Measurements from ENCODE around the gene ADGRV1. TPM values are rescaled to one million over a fixed set of nuclear protein-coding genes. Genes with fewer than 3 reads are reported as not detected.
"Not testable (repeated sequence)": the region's sequence is repeated elsewhere in the genome, so short reads cannot be mapped to it uniquely, and the experiment has no call there.

ADGRV1 gene
- total and polyA plus RNA-seq, 7 donors, result 0.05 to 0.83 (median 0.11) TPM; not detected in 1

GRCh38 chr5:90767710-90768109 lies 209.1 kb downstream of the ADGRV1 start:
- intact Hi-C loops (cut with DNase I), result no loop called here
- peaks cover 0 to 5% (median 0%) of the 10 kb centered on the region in 3 donors for H3K27me3 ChIP-seq (ENCODE audit: insufficient read depth in 3 of 3, low read length in 2 of 3)
- no peaks in the 10 kb centered on the region for H3K9me3 ChIP-seq
- no peak for DNase-seq
- ATAC-seq, result no peak
- H3K27ac ChIP-seq, result no peak overlapping the region
- H3K4me3 ChIP-seq, result no peak overlapping the region
- H3K4me1 ChIP-seq, result no peaks in the 10 kb centered on the region
- TF ChIP-seq CTCF (IDR thresholded peaks at IDR 0.05), result no peak
- 85 to 89% (median 89%) methylated on average over 3 of the region's 3 CpGs for WGBS, 3 donors
- H3K36me3 ChIP-seq (ENCODE audit: insufficient read depth in 1 of 2, low read depth in 1 of 2), result no peaks in the 10 kb centered on the region

- H3K27ac ChIP-seq; H3K27me3 ChIP-seq (ENCODE audit: insufficient read depth in 3 of 3, low read length in 2 of 3); H3K4me1 ChIP-seq; H3K4me3 ChIP-seq; intact Hi-C loops (cut with DNase I); DNase-seq; H3K36me3 ChIP-seq (ENCODE audit: insufficient read depth in 1 of 2, low read depth in 1 of 2); H3K9me3 ChIP-seq; ATAC-seq: not testable (repeated sequence)
- 79 to 91% (median 89%) methylated on average over 4 of the region's 4 CpGs for WGBS, 3 donors
Observed at GRCh38 chr5:90770006-90770541, 211.5 kb downstream of the ADGRV1 start.

GRCh38 chr5:90777959-90778358 lies 219.4 kb downstream of the ADGRV1 start:
- H3K4me1 ChIP-seq, result no peaks in the 10 kb centered on the region
- H3K36me3 ChIP-seq (ENCODE audit: insufficient read depth in 1 of 2, low read depth in 1 of 2), result no peaks in the 10 kb centered on the region
- no peaks in the 10 kb centered on the region for H3K9me3 ChIP-seq
- intact Hi-C loops (cut with DNase I), result no loop called here
- H3K27ac ChIP-seq, result no peak overlapping the region
- TF ChIP-seq CTCF (IDR thresholded peaks at IDR 0.05), result no peak
- ATAC-seq (no peak), DNase-seq (no peak)
- H3K4me3 ChIP-seq, result no peak overlapping the region
- WGBS, 3 donors, result 86 to 89% (median 86%) methylated on average over 6 of the region's 6 CpGs
- H3K27me3 ChIP-seq (ENCODE audit: insufficient read depth in 3 of 3, low read length in 2 of 3), result no peaks in the 10 kb centered on the region

- 20 to 24% (median 21%) methylated on average over 4 of the region's 4 CpGs for WGBS, 3 donors
- peak; percentile 48 to 80 (median 62) for ATAC-seq
Observed at GRCh38 chr5:90783460-90784333, 225.1 kb downstream of the ADGRV1 start.

More at GRCh38 chr5:90783460-90784333, 225.1 kb downstream of the ADGRV1 start:
- peak; percentile 88 for TF ChIP-seq CTCF (IDR thresholded peaks at IDR 0.05)
- Histone ChIP-seq H3K4me3 (no peak overlapping the region), H3K9me3 (no peaks in the 10 kb centered on the region), H3K36me3 (ENCODE audit: insufficient read depth in 1 of 2, low read depth in 1 of 2) (no peaks in the 10 kb centered on the region), H3K27me3 (ENCODE audit: insufficient read depth in 3 of 3, low read length in 2 of 3) (no peaks in the 10 kb centered on the region), H3K4me1 (no peaks in the 10 kb centered on the region), H3K27ac (no peak overlapping the region)
- DNase-seq, result peak; percentile 32 to 58
- intact Hi-C loops (cut with DNase I), result loop anchor here (2.0 to 5.0 kb wide), 2 partner anchors 75 to 346 kb away; no protein-coding TSS in a partner anchor
